MM.1S (cell line): Measurements from ENCODE around the gene STRA6.

Experiments used
- DNase-seq: peaks from one replicate; pipeline ENCODE4 v3.0.0-alpha.2; 2015
- H2AFZ ChIP-seq: fragments of 300-600 bp; sonication (generic); 2 replicates; pipeline ENCODE4 v1.6.0; 2016; ENCODE audit warnings: antibody characterized with exemption, low read length
- H3F3A ChIP-seq: fragments of 300-600 bp; sonication (generic); 2 replicates; pipeline ENCODE4 v1.6.1; 2016; ENCODE audit warnings: mild to moderate bottlenecking, antibody characterized with exemption, low read length, moderate library complexity, mixed read lengths; ENCODE audit not compliant: insufficient read depth
- H3K27ac ChIP-seq: fragments of 300-600 bp; sonication (generic); 2 replicates; pipeline ENCODE4 v1.5.1; 2016; ENCODE audit warnings: mild to moderate bottlenecking, low read length
- H3K27me3 ChIP-seq: fragments of 300-600 bp; sonication (generic); replicated peaks from 2 replicates; pipeline ENCODE4 v1.6.0; 2016; ENCODE audit warnings: low read length; ENCODE audit not compliant: insufficient read depth
- H3K36me3 ChIP-seq: fragments of 300-600 bp; sonication (generic); replicated peaks from 2 replicates; pipeline ENCODE4 v1.6.1; 2016; ENCODE audit warnings: mild to moderate bottlenecking, low read length, mixed read lengths; ENCODE audit not compliant: insufficient read depth
- H3K4me1 ChIP-seq: fragments of 300-600 bp; sonication (generic); 2 replicates; pipeline ENCODE4 v1.6.1; 2016; ENCODE audit warnings: low read length, mixed read lengths
- H3K4me2 ChIP-seq: fragments of 300-600 bp; sonication (generic); 2 replicates; pipeline ENCODE4 v1.6.0; 2016; ENCODE audit warnings: low read depth, low read length
- H3K4me3 ChIP-seq: fragments of 300-600 bp; sonication (generic); 2 replicates; pipeline ENCODE4 v1.5.1; 2016; ENCODE audit warnings: low read length, mixed read lengths
- H3K79me2 ChIP-seq: fragments of 300-600 bp; sonication (generic); 2 replicates; pipeline ENCODE4 v1.6.1; 2016; ENCODE audit warnings: mixed run types, low read length, mixed read lengths
- H3K9ac ChIP-seq: fragments of 300-600 bp; sonication (generic); 2 replicates; pipeline ENCODE4 v1.6.1; 2016; ENCODE audit warnings: low read length, mixed read lengths
- H3K9me2 ChIP-seq: fragments of 300-600 bp; sonication (generic); replicated peaks from 2 replicates; pipeline ENCODE4 v1.6.1; 2016; ENCODE audit warnings: mild to moderate bottlenecking, low read length, mixed read lengths; ENCODE audit not compliant: insufficient read depth
- H3K9me3 ChIP-seq: fragments of 300-600 bp; sonication (generic); replicated peaks from 2 replicates; pipeline ENCODE4 v1.6.1; 2016; ENCODE audit warnings: mild to moderate bottlenecking, low read length, mixed read lengths; ENCODE audit not compliant: insufficient read depth
- H4K20me1 ChIP-seq: fragments of 300-600 bp; sonication (generic); 2 replicates; pipeline ENCODE4 v1.6.1; 2016; ENCODE audit warnings: mild to moderate bottlenecking, low read length, moderate library complexity, mixed read lengths; ENCODE audit not compliant: insufficient read depth
- EZH2 ChIP-seq: fragments of 300-600 bp; sonication (generic); optimal IDR thresholded peaks from 2 replicates; pipeline ENCODE3; 2017; ENCODE audit warnings: low read depth, mild to moderate bottlenecking, antibody characterized with exemption, low read length, mixed read lengths
- EZH2phosphoT487 ChIP-seq: fragments of 300-600 bp; sonication (generic); IDR thresholded peaks from 2 replicates; pipeline ENCODE4 v1.6.1; 2018; ENCODE audit warnings: antibody characterized with exemption, low read length
- TF ChIP-seq, protein P1 (sequence below): fragments of 300-600 bp; sonication (generic); IDR thresholded peaks from 2 replicates; pipeline ENCODE4 v1.5.1; 2016; ENCODE audit warnings: antibody characterized with exemption, low read length, mixed read lengths

STRA6 gene

GRCh38 chr15:74193905-74194304, 8.7 kb downstream of the STRA6 start:
- H3K9ac ChIP-seq = no peak overlapping the region
- H3K27ac ChIP-seq = no peak overlapping the region
- H3K36me3 ChIP-seq = no peaks in the 10 kb centered on the region
- no peak overlapping the region for H3K4me2 ChIP-seq
- H3K9me2 ChIP-seq = no peaks in the 10 kb centered on the region
- H3K9me3 ChIP-seq = no peaks in the 10 kb centered on the region
- no peak for DNase-seq
- no peaks in the 10 kb centered on the region for H3K79me2 ChIP-seq
- H3K4me3 ChIP-seq = no peak overlapping the region
- TF ChIP-seq EZH2 = no peak
- TF ChIP-seq, protein P1, sequence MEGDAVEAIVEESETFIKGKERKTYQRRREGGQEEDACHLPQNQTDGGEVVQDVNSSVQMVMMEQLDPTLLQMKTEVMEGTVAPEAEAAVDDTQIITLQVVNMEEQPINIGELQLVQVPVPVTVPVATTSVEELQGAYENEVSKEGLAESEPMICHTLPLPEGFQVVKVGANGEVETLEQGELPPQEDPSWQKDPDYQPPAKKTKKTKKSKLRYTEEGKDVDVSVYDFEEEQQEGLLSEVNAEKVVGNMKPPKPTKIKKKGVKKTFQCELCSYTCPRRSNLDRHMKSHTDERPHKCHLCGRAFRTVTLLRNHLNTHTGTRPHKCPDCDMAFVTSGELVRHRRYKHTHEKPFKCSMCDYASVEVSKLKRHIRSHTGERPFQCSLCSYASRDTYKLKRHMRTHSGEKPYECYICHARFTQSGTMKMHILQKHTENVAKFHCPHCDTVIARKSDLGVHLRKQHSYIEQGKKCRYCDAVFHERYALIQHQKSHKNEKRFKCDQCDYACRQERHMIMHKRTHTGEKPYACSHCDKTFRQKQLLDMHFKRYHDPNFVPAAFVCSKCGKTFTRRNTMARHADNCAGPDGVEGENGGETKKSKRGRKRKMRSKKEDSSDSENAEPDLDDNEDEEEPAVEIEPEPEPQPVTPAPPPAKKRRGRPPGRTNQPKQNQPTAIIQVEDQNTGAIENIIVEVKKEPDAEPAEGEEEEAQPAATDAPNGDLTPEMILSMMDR = no peak
- no peak for TF ChIP-seq EZH2phosphoT487
- H4K20me1 ChIP-seq = no peaks in the 10 kb centered on the region
- peaks cover 83% of the 10 kb centered on the region for H3K27me3 ChIP-seq
- no peaks in the 10 kb centered on the region for H3F3A ChIP-seq
- H2AFZ ChIP-seq = no peak overlapping the region
- no peaks in the 10 kb centered on the region for H3K4me1 ChIP-seq

DNA sequence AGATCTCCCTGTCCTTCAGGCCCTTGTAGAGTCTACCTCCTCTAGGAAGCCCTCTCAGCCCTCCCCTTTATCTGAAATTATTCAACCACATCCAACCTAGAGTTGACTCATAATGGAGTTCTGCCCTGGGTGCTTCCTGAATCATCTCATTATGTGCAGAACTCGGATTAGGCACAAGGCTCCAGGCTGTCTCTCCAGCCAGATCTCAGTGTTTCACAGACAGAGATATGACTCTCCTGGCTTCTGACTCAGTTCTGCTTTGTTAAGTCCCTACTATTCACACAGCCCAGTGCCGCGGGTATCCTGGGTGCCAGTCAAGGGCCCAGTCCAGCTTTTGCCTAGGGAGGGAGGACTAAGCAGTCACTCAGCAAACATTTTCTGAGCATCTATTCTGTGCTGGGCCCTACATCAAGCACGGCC, 9.3 kb downstream of the STRA6 start:
- peaks cover 83% of the 10 kb centered on the region for H3K27me3 ChIP-seq
- no peaks in the 10 kb centered on the region for H3K36me3 ChIP-seq
- H3K4me2 ChIP-seq = no peak overlapping the region
- H3K79me2 ChIP-seq = no peaks in the 10 kb centered on the region
- TF ChIP-seq, protein P1 = no peak
- TF ChIP-seq EZH2phosphoT487 = no peak
- TF ChIP-seq EZH2 = no peak
- no peaks in the 10 kb centered on the region for H3K9me2 ChIP-seq
- no peaks in the 10 kb centered on the region for H3F3A ChIP-seq
- no peaks in the 10 kb centered on the region for H3K9me3 ChIP-seq
- H3K4me1 ChIP-seq = no peaks in the 10 kb centered on the region
- no peak for DNase-seq
- H3K27ac ChIP-seq = no peak overlapping the region
- H3K4me3 ChIP-seq = no peak overlapping the region
- no peak overlapping the region for H3K9ac ChIP-seq
- H4K20me1 ChIP-seq = no peaks in the 10 kb centered on the region
- H2AFZ ChIP-seq = no peak overlapping the region

DNA sequence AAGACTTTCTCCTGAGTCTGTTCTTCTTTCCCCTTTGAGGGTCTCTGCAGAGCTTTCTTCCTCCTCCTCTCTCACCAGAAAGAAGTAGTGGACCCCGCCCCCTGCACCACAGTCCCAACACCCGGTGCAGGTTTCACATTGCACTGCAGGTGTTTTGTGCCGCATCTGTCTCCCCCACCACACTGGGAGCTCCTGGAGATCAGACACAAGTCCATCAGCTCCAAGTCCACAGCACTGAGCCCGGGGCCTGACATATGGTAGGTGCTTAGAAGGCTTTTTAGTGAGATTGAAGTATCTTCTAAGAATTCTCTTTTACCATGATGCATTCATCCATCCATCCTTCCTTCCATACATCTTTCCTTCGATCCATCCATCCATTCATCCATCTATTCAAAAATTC, 9.8 kb downstream of the STRA6 start:
- H3K79me2 ChIP-seq = no peaks in the 10 kb centered on the region
- no peak overlapping the region for H3K27ac ChIP-seq
- no peaks in the 10 kb centered on the region for H3K9me2 ChIP-seq
- peaks cover 87% of the 10 kb centered on the region for H3K27me3 ChIP-seq
- H4K20me1 ChIP-seq = no peaks in the 10 kb centered on the region
- no peak overlapping the region for H3K4me3 ChIP-seq
- no peaks in the 10 kb centered on the region for H3K9me3 ChIP-seq
- no peak overlapping the region for H2AFZ ChIP-seq
- H3K36me3 ChIP-seq = no peaks in the 10 kb centered on the region
- no peak for DNase-seq
- no peaks in the 10 kb centered on the region for H3K4me1 ChIP-seq
- no peak for TF ChIP-seq EZH2phosphoT487
- TF ChIP-seq, protein P1 = no peak
- no peak for TF ChIP-seq EZH2
- no peak overlapping the region for H3K9ac ChIP-seq
- no peaks in the 10 kb centered on the region for H3F3A ChIP-seq
- H3K4me2 ChIP-seq = no peak overlapping the region
